ENCODE results near the gene NRCAM.
A peak's percentile ranks its signal among the peaks of the same experiment; 100 is the strongest.

Gene NRCAM

GRCh38 chr7:108201766-108202165, 254.5 kb downstream of the NRCAM start:
- no peak for DNase-seq (ENCODE audit: low spot score)

DNA sequence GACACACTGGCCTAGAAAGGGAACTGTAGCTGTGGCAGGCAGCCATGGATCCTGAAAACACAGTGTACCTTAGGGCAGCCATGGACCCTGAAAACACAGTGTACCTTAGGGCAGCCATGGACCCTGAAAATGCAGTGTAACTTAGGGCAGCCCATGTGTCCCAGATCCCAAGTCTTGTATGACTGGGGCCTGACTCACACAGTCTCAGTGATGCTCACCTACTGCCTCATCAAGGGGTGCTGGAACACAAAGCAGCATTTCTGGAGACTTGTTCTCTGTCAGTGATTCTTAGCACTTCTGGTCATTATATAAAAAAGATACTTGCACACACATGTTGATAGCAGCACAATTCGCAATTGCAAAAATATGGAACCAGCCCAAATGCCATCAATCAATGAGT, 255.9 kb downstream of the NRCAM start:
- no peak for DNase-seq (ENCODE audit: low spot score)

GRCh38 chr7:108197371-108198091, 258.7 kb downstream of the NRCAM start:
- DNase-seq (ENCODE audit: low spot score): no peak

GRCh38 chr7:108196004-108196403, 260.2 kb downstream of the NRCAM start:
- DNase-seq (ENCODE audit: low spot score): no peak

GRCh38 chr7:108193594-108194498, 262.4 kb downstream of the NRCAM start:
- DNase-seq (ENCODE audit: low spot score): no peak

DNA sequence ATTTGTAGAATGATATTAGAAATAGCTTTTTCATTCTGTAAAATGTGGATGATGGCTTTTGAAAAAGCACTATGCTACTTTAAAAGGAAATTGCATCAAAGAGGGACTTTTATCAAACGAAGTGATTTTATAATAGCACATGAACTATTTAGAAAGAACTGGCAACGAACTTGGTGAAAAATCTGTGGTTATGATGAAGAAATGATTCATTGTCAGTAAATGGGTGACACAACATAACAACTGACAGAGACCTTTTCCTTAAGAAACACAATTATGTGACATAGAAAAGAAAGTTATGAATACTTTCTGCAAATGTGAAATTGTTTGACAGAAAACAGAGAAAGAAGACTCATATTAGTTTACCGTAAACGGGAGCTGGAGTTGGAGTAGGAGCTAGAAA, 265.3 kb downstream of the NRCAM start:
- no peak for DNase-seq (ENCODE audit: low spot score)

DNA sequence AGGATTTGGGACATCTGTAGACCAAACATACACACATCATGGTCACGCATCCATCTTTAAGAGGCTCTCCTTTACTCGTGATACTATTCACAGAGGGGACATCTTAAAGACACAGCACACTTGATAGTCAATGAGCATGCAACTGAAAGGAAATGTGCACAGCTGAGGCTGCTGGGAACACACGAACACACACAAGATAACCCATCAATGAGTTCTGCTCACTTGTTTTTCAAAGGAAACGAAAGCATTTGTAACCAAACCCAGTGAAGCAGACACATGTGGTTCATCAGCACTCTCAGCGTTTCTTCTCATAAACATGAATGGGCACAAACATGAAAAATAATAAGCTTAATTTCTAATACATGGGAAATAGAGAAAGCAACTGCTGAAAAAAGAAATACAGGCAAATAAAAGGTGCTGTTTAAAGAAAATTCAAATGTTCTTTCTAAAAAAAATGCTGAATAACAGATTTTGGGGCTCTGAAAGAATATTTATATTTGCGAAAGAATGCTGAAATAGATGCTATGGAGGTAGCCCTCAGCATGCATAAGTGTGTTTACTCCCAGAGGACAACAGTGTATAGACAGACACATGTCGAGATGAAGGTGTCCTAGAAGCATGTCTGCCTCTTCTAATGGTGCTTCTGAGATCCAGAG, 266.4 kb downstream of the NRCAM start:
- DNase-seq (ENCODE audit: low spot score): no peak

GRCh38 chr7:108188724-108189123, 267.5 kb downstream of the NRCAM start:
- DNase-seq (ENCODE audit: low spot score): no peak

- peak; percentile 15 for DNase-seq (ENCODE audit: low spot score)
Measured at GRCh38 chr7:108181073-108181985, 274.9 kb downstream of the NRCAM start.

DNA sequence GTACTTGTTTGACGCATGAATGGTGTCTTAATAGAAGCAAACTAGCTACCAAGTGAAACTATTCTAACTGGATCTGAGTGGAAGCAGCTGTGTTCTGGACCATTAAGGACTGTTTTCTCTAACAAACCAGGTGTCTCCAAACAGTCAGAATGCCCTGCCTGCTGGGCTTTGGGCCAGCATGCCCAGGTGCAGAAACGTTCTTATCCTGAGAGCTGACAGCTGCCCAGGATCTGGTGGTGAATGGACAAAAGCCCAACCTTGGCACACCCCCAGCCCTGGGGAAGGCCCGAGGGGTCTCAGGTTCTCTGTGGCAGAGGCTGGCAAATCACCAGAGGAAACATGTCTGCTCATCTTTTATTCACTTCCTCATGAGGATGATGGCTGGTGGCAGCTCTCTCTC, 277.8 kb downstream of the NRCAM start:
- no peak for DNase-seq (ENCODE audit: low spot score)

- DNase-seq (ENCODE audit: low spot score): no peak
Measured at GRCh38 chr7:108171164-108171563, 285.1 kb downstream of the NRCAM start.

DNA sequence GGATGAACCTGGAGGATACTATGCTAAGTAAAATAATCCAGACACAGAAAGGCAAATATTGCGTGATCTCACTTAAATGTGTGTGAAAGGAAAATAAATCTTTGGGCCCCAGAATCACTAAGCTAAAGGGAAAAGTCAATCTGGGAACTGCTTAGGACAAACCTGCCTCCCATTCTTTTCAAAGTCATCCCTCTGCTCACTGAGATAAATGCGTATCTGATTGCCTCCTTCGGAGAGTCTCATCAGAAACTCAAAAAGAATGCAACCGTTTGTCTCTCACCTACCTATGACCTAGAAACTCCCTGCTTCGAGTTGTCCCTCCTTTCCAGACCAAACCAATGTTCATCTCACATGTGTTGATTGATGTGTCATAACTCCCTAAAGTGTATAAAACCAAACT, 286.0 kb downstream of the NRCAM start:
- no peak for DNase-seq (ENCODE audit: low spot score)

GRCh38 chr7:108167460-108167859, 288.8 kb downstream of the NRCAM start:
- DNase-seq (ENCODE audit: low spot score): no peak

GRCh38 chr7:108166687-108167086, 289.5 kb downstream of the NRCAM start:
- no peak for DNase-seq (ENCODE audit: low spot score)

GRCh38 chr7:108165723-108166122, 290.5 kb downstream of the NRCAM start:
- DNase-seq (ENCODE audit: low spot score): no peak

DNA sequence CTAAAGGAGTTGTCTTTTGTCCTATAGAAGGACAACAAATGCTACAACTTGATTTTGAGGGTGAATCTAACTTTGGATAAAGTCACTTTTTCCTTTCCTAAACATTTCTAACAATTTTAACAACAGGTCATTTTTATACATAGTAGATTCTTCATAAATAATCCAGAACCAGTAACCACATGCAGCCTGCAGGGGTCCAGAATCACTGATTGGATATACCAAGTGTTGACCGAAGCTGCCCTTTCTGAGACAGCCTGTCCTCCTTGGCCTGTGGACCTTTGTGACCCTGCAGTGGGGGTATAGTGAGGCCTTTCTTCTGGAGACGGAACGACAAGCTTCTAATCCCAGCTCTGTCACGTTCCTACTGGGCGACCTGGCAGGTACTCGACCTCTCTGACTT, 291.3 kb downstream of the NRCAM start:
- DNase-seq (ENCODE audit: low spot score): no peak

DNA sequence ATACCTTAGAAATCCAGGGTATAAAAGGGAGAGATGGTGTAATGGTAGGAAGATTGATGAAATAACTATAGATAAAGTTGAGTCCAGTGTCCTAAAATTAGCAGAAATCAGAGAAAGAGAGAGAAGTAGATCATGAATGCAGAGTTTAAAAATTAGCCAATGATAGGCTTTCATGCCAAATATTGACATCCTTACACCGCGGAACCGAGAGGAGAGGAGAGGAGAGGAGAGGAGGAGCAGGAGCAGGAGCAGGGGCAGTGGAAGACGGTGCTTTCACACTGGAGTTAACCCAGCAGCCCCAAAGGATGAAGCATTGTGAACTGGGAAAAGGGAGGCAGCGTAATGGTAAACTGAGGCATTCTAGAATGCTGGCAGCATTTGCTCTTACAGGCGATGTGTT, 291.9 kb downstream of the NRCAM start:
- DNase-seq (ENCODE audit: low spot score): no peak

GRCh38 chr7:108158776-108159175, 297.5 kb downstream of the NRCAM start:
- DNase-seq (ENCODE audit: low spot score): no peak

GRCh38 chr7:108157606-108158335, 298.5 kb downstream of the NRCAM start:
- no peak for DNase-seq (ENCODE audit: low spot score)

- DNase-seq (ENCODE audit: low spot score): no peak
Measured at GRCh38 chr7:108156897-108157605, 299.2 kb downstream of the NRCAM start.

All from activated CD4-positive, alpha-beta T cell treated with anti-CD3 and anti-CD28 coated beads, Interleukin-2, Interleukin-4, amounts not matched to agents 100 ng/mL and 50 ng/mL, durations not matched to agents 16 hours and 8 hours (primary cell).